HCT116 (cell line): ENCODE results near the gene TFB1M. TPM values are rescaled to one million over a fixed set of nuclear protein-coding genes. Genes with fewer than 3 reads are reported as not detected.

Experiments
- ATAC-seq: fragments of 200-7000 bp; cut with Tn5 transposase; 2 replicates; pipeline ENCODE4 v1.9.1; 2020; ENCODE audit warnings: mild to moderate bottlenecking, moderate library complexity
- BruUV-seq: library from RNA; stranded (reverse); fragments of 400-500 nt; replicated peaks from 2 replicates; lab custom pipeline; 2021; lab: Mats Ljungman, UMichigan
- CTCF ChIA-PET: fragments of 300-600 bp; sonication (Branson Sonifier 250); formaldehyde crosslinking; loops from one replicate; lab custom pipeline; 2021; ENCODE audit warnings: antibody characterized with exemption; lab: Charles Lee
- POLR2A ChIA-PET: fragments of 300-600, 350-600 bp; sonication (Branson Sonifier 250); formaldehyde crosslinking; loops from one replicate; lab custom pipeline; 2021; ENCODE audit warnings: antibody characterized with exemption; lab: Charles Lee
- RAD21 ChIA-PET, 2 experiments: fragments of 300-600 bp; sonication (Branson Sonifier 250); formaldehyde crosslinking; loops; one replicate each; lab custom pipeline; 2023; ENCODE audit warnings: low total read pairs in 2 of 2; ENCODE audit not compliant: uncharacterized antibody in 2 of 2, unreplicated experiment in 2 of 2, low non-redundant PET in 1 of 2; lab: Charles Lee
- DNase-seq: peaks from one replicate; pipeline ENCODE4 v3.0.0-alpha.2; 2010; ENCODE audit warnings: low read depth, low spot score
- H2AFZ ChIP-seq: fragments of 200-600 bp; shearing (Covaris generic), sonication (generic); 2 replicates; pipeline ENCODE4 v1.6.1; 2017; ENCODE audit warnings: low read depth, mixed run types, mixed read lengths, antibody characterized with exemption, low read length; ENCODE audit not compliant: poor library complexity, severe bottlenecking
- H3K27ac ChIP-seq: 2 replicates; pipeline ENCODE4 v1.5.1; 2012; ENCODE audit warnings: low read depth, low read length
- H3K27me3 ChIP-seq: fragments of 200-600 bp; sonication (generic); 2 replicates; pipeline ENCODE4 v1.6.1; 2016; ENCODE audit warnings: mixed run types, low read length, mixed read lengths; ENCODE audit not compliant: insufficient read depth
- H3K36me3 ChIP-seq, 2 experiments: fragments of 200-500 bp in 1 of 2; fragments of 200-600 bp in 1 of 2; sonication (Bioruptor generic) in 1 of 2; sonication (generic) in 1 of 2; 2 replicates each; pipeline versions ENCODE4 v1.5.1 to v1.6.1; 2014 to 2016; ENCODE audit warnings: low read length in 2 of 2, inconsistent platforms in 1 of 2, mixed read lengths in 1 of 2, mixed run types in 1 of 2; ENCODE audit not compliant: insufficient read depth in 2 of 2, control insufficient read depth in 1 of 2
- H3K4me1 ChIP-seq, 2 experiments: fragments of 200-600 bp in 1 of 2; sonication (generic) in 1 of 2; 2 replicates each; pipeline versions ENCODE4 v1.5.1 to v1.6.1; 2012 to 2017; ENCODE audit warnings: low read length in 2 of 2, inconsistent platforms in 1 of 2, mild to moderate bottlenecking in 1 of 2, mixed read lengths in 1 of 2, mixed run types in 1 of 2, moderate library complexity in 1 of 2; ENCODE audit not compliant: insufficient read depth in 2 of 2, control insufficient read depth in 1 of 2
- H3K4me2 ChIP-seq: fragments of 200-600 bp; sonication (generic); 2 replicates; pipeline ENCODE4 v1.6.1; 2017; ENCODE audit warnings: mixed run types, low read length, mixed read lengths
- H3K4me3 ChIP-seq, 2 experiments: fragments of 200-600 bp in 1 of 2; sonication (generic) in 1 of 2; replicated peaks in 1 of 2; 2 replicates each; pipeline ENCODE4 v1.5.1; 2011 to 2016; ENCODE audit warnings: low read length in 2 of 2, control low read depth in 1 of 2, low read depth in 1 of 2, mild to moderate bottlenecking in 1 of 2, mixed read lengths in 1 of 2, mixed run types in 1 of 2
- H3K79me2 ChIP-seq: fragments of 200-600 bp; sonication (generic); 2 replicates; pipeline ENCODE4 v1.6.1; 2017; ENCODE audit warnings: mild to moderate bottlenecking, mixed run types, low read length, moderate library complexity, mixed read lengths; ENCODE audit not compliant: insufficient read depth
- H3K9ac ChIP-seq: fragments of 200-600 bp; sonication (generic); 2 replicates; pipeline ENCODE4 v1.6.1; 2016; ENCODE audit warnings: low read length, mixed read lengths
- H3K9me2 ChIP-seq: fragments of 200-600 bp; sonication (generic), shearing (Covaris generic); 2 replicates; pipeline ENCODE4 v1.6.1; 2017; ENCODE audit warnings: mixed run types, mild to moderate bottlenecking, moderate library complexity; ENCODE audit not compliant: insufficient read depth
- H3K9me3 ChIP-seq, 2 experiments: fragments of 200-500 bp in 1 of 2; fragments of 200-600 bp in 1 of 2; sonication (Bioruptor generic) in 1 of 2; sonication (generic) in 1 of 2; 2 replicates each; pipeline ENCODE4 v1.6.1; 2014 to 2017; ENCODE audit warnings: low read length in 2 of 2, mixed read lengths in 2 of 2, inconsistent platforms in 1 of 2, low read depth in 1 of 2, mild to moderate bottlenecking in 1 of 2, mixed run types in 1 of 2, moderate library complexity in 1 of 2; ENCODE audit not compliant: control insufficient read depth in 1 of 2, insufficient read depth in 1 of 2
- H4K20me1 ChIP-seq: fragments of 200-600 bp; sonication (generic), shearing (Covaris generic); 2 replicates; pipeline ENCODE4 v1.6.1; 2017; ENCODE audit warnings: mixed run types, mild to moderate bottlenecking, moderate library complexity; ENCODE audit not compliant: insufficient read depth
- CEBPB ChIP-seq: IDR thresholded peaks from 2 replicates; pipeline ENCODE4 v1.6.1; 2012; ENCODE audit warnings: low read depth
- ELF1 ChIP-seq: IDR thresholded peaks from 2 replicates; pipeline ENCODE4 v1.6.1; 2012; ENCODE audit warnings: low read depth, borderline replicate concordance
- EZH2phosphoT487 ChIP-seq: fragments of 200-600 bp; IDR thresholded peaks from 2 replicates; pipeline ENCODE4 v1.6.1; 2018; ENCODE audit warnings: antibody characterized with exemption, borderline replicate concordance
- JUND ChIP-seq: IDR thresholded peaks from 2 replicates; pipeline ENCODE4 v1.6.1; 2012
- POLR2A ChIP-seq: IDR thresholded peaks from 2 replicates; pipeline ENCODE4 v1.7.0; 2011; ENCODE audit warnings: borderline replicate concordance; ENCODE audit not compliant: insufficient read depth, insufficient read length; ENCODE audit errors: extremely low read depth
- intact Hi-C: fragments of 100-400 bp; cut with micrococcal nuclease; formaldehyde crosslinking; loops from 2 replicates; pipeline ENCODE4 v1.10.0; 2022
- total RNA-seq: library from RNA; stranded (reverse); gene quantifications from one replicate; pipeline ENCODE4 v1.2.1, GENCODE V29; 2021; ENCODE audit not compliant: unreplicated experiment
- TF ChIP-seq, protein P1 (sequence below): IDR thresholded peaks from 2 replicates; pipeline ENCODE4 v1.6.1; 2011; ENCODE audit warnings: mild to moderate bottlenecking, low read length, moderate library complexity; ENCODE audit not compliant: insufficient replicate concordance; ENCODE audit errors: extremely low read depth
- TF ChIP-seq, protein P2 (sequence below), 3 experiments: fragments of 200-600 bp in 1 of 3; sonication (generic) in 1 of 3; IDR thresholded peaks in 2 of 3; conservative IDR thresholded peaks in 1 of 3; 2 replicates each; pipeline ENCODE4 v1.5.1; 2012 to 2017; ENCODE audit warnings: low read depth in 2 of 3, low read length in 2 of 3, antibody characterized with exemption in 1 of 3, borderline replicate concordance in 1 of 3, control low read depth in 1 of 3, mild to moderate bottlenecking in 1 of 3, mixed read lengths in 1 of 3, mixed run types in 1 of 3, moderate library complexity in 1 of 3; ENCODE audit not compliant: insufficient read depth in 1 of 3

Gene TFB1M
- total RNA-seq, 1 experiment from 2014 or later: 43.8 TPM

DNA sequence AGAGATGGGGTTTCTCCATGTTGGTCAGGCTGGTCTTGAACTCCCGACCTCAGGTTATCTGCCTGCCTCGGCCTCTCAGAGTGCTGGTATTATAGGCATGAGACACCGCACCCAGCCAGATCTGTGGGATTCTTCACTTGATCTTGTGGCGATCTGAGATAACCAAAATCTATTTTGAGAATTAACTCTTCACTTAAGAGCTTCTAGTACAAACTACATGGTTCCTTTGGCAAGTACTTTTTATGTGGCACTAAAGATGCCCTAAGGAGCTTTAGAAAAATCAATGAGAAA is 37.8 kb upstream of the TFB1M start:
- H4K20me1 ChIP-seq: no peaks in the 10 kb centered on the region
- 0 out of 4 replicates have a peak, but pooled peaks cover 0 to 7% of the 10 kb centered on the region in 2 experiments for H3K9me3 ChIP-seq
- H3K4me1 ChIP-seq: no peaks in the 10 kb centered on the region
- ChIA-PET CTCF (no interaction called here), RAD21 (no interaction called here), POLR2A (no interaction called here)
- H3K27me3 ChIP-seq: no peaks in the 10 kb centered on the region
- TF ChIP-seq, protein P1, sequence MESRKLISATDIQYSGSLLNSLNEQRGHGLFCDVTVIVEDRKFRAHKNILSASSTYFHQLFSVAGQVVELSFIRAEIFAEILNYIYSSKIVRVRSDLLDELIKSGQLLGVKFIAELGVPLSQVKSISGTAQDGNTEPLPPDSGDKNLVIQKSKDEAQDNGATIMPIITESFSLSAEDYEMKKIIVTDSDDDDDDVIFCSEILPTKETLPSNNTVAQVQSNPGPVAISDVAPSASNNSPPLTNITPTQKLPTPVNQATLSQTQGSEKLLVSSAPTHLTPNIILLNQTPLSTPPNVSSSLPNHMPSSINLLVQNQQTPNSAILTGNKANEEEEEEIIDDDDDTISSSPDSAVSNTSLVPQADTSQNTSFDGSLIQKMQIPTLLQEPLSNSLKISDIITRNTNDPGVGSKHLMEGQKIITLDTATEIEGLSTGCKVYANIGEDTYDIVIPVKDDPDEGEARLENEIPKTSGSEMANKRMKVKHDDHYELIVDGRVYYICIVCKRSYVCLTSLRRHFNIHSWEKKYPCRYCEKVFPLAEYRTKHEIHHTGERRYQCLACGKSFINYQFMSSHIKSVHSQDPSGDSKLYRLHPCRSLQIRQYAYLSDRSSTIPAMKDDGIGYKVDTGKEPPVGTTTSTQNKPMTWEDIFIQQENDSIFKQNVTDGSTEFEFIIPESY: no peak
- TF ChIP-seq, protein P2, sequence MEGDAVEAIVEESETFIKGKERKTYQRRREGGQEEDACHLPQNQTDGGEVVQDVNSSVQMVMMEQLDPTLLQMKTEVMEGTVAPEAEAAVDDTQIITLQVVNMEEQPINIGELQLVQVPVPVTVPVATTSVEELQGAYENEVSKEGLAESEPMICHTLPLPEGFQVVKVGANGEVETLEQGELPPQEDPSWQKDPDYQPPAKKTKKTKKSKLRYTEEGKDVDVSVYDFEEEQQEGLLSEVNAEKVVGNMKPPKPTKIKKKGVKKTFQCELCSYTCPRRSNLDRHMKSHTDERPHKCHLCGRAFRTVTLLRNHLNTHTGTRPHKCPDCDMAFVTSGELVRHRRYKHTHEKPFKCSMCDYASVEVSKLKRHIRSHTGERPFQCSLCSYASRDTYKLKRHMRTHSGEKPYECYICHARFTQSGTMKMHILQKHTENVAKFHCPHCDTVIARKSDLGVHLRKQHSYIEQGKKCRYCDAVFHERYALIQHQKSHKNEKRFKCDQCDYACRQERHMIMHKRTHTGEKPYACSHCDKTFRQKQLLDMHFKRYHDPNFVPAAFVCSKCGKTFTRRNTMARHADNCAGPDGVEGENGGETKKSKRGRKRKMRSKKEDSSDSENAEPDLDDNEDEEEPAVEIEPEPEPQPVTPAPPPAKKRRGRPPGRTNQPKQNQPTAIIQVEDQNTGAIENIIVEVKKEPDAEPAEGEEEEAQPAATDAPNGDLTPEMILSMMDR (IDR thresholded peaks at IDR 0.05 in 2 of 3, conservative IDR thresholded peaks at IDR 0.05 in 1 of 3; ENCODE audit: borderline replicate concordance in 1 of 3, insufficient read depth in 1 of 3, low read depth in 2 of 3, low read length in 2 of 3): no peak
- no peak for TF ChIP-seq JUND
- no peak for TF ChIP-seq CEBPB
- TF ChIP-seq ELF1: no peak
- TF ChIP-seq EZH2phosphoT487: no peak
- TF ChIP-seq POLR2A: no peak
- no peaks in the 10 kb centered on the region for H3K9me2 ChIP-seq
- BruUV-seq: no TSS peak
- ATAC-seq (no peak), DNase-seq (no peak)
- H3K27ac ChIP-seq: no peak overlapping the region
- H3K4me3 ChIP-seq: no peak overlapping the region
- no peak overlapping the region for H3K9ac ChIP-seq
- H3K4me2 ChIP-seq: no peak overlapping the region
- no peak overlapping the region for H2AFZ ChIP-seq
- intact Hi-C loops: no loop called here
- no peaks in the 10 kb centered on the region for H3K36me3 ChIP-seq
- H3K79me2 ChIP-seq: no peaks in the 10 kb centered on the region
